Neural cell (in vitro differentiated cells): Measurements from ENCODE around the gene DUS2. TPM values are rescaled to one million over a fixed set of nuclear protein-coding genes. Genes with fewer than 3 reads are reported as not detected.

Source experiments
- H2AFZ ChIP-seq: fragments of 200-600, 300-800 bp; sonication (generic), shearing (Covaris generic); 2 replicates; pipeline ENCODE4 v1.6.0; 2014; ENCODE audit warnings: low read depth, mild to moderate bottlenecking, antibody characterized with exemption, low read length, moderate library complexity
- H3F3A ChIP-seq: fragments of 200-600 bp; shearing (Covaris generic); 2 replicates; pipeline ENCODE4 v1.6.1; 2016; ENCODE audit warnings: mild to moderate bottlenecking, moderate library complexity, mixed read lengths, antibody characterized with exemption, low read length; ENCODE audit not compliant: insufficient read depth, poor library complexity, severe bottlenecking
- H3K27ac ChIP-seq: fragments of 200-600, 300-800 bp; sonication (generic), shearing (Covaris generic); 2 replicates; pipeline ENCODE4 v1.5.1; 2014; ENCODE audit warnings: mild to moderate bottlenecking, low read length, moderate library complexity
- H3K27me3 ChIP-seq: fragments of 300-800, 200-600 bp; sonication (generic), shearing (Covaris generic); 2 replicates; pipeline ENCODE4 v1.6.0; 2014; ENCODE audit warnings: mild to moderate bottlenecking, low read depth, low read length, moderate library complexity; ENCODE audit not compliant: insufficient read depth
- H3K36me3 ChIP-seq: fragments of 300-800, 200-600 bp; sonication (generic), shearing (Covaris generic); 2 replicates; pipeline ENCODE4 v1.5.1; 2014; ENCODE audit warnings: mild to moderate bottlenecking, antibody characterized with exemption, low read length, moderate library complexity; ENCODE audit not compliant: insufficient read depth
- H3K4me2 ChIP-seq: fragments of 300-800, 200-600 bp; sonication (generic), shearing (Covaris generic); 2 replicates; pipeline ENCODE4 v1.6.0; 2014; ENCODE audit warnings: mild to moderate bottlenecking, low read length
- H3K4me3 ChIP-seq: fragments of 300-800, 200-600 bp; sonication (generic), shearing (Covaris generic); 2 replicates; pipeline ENCODE4 v1.5.1; 2014; ENCODE audit warnings: mild to moderate bottlenecking, low read length, moderate library complexity
- H3K79me2 ChIP-seq: fragments of 200-600 bp; shearing (Covaris generic); replicated peaks from 2 replicates; pipeline ENCODE4 v1.6.0; 2014; ENCODE audit warnings: mild to moderate bottlenecking, low read length, moderate library complexity; ENCODE audit not compliant: insufficient read depth
- H3K9ac ChIP-seq: fragments of 300-800, 200-600 bp; sonication (generic), shearing (Covaris generic); 2 replicates; pipeline ENCODE4 v1.6.1; 2016; ENCODE audit warnings: mild to moderate bottlenecking, low read length, mixed read lengths
- H3K9me2 ChIP-seq: fragments of 200-600 bp; shearing (Covaris generic); 2 replicates; pipeline ENCODE4 v1.6.1; 2016; ENCODE audit warnings: mild to moderate bottlenecking, low read length, mixed read lengths; ENCODE audit not compliant: insufficient read depth
- H3K9me3 ChIP-seq: fragments of 200-600, 300-800 bp; sonication (generic), shearing (Covaris generic); 2 replicates; pipeline ENCODE4 v1.6.1; 2016; ENCODE audit warnings: mild to moderate bottlenecking, mixed run types, low read length, moderate library complexity, mixed read lengths
- H4K20me1 ChIP-seq: fragments of 200-600 bp; shearing (Covaris generic); 2 replicates; pipeline ENCODE4 v1.6.1; 2016; ENCODE audit warnings: mild to moderate bottlenecking, mixed run types; ENCODE audit not compliant: insufficient read depth
- CTCF ChIP-seq: fragments of 450-650 bp; IDR thresholded peaks from 2 replicates; pipeline ENCODE4 v1.5.1; 2014; ENCODE audit warnings: antibody characterized with exemption, mild to moderate bottlenecking, moderate library complexity; ENCODE audit not compliant: poor library complexity, severe bottlenecking
- EP300 ChIP-seq: fragments of 450-650 bp; conservative IDR thresholded peaks from 2 replicates; pipeline ENCODE4 v1.6.1; 2014; ENCODE audit warnings: antibody characterized with exemption, mild to moderate bottlenecking, moderate library complexity; ENCODE audit not compliant: poor library complexity, severe bottlenecking
- EZH2 ChIP-seq: fragments of 200-600, 300-800 bp; shearing (Covaris generic), sonication (generic); IDR thresholded peaks from 2 replicates; pipeline ENCODE4 v1.6.1; 2014; ENCODE audit warnings: antibody characterized with exemption, low read length, borderline replicate concordance, mild to moderate bottlenecking; ENCODE audit not compliant: insufficient read depth, poor library complexity, severe bottlenecking
- MXI1 ChIP-seq: fragments of 450-650 bp; conservative IDR thresholded peaks from 2 replicates; pipeline ENCODE4 v1.6.1; 2014; ENCODE audit warnings: antibody characterized with exemption, mild to moderate bottlenecking; ENCODE audit not compliant: poor library complexity, severe bottlenecking
- POLR2AphosphoS5 ChIP-seq: IDR thresholded peaks from 2 replicates; pipeline ENCODE4 v1.6.1; 2012
- RAD21 ChIP-seq: fragments of 450-650 bp; conservative IDR thresholded peaks from 2 replicates; pipeline ENCODE4 v1.6.1; 2014; ENCODE audit warnings: antibody characterized with exemption, mild to moderate bottlenecking, moderate library complexity
- SMC3 ChIP-seq: fragments of 450-650 bp; conservative IDR thresholded peaks from 2 replicates; pipeline ENCODE4 v1.6.1; 2014; ENCODE audit warnings: antibody characterized with exemption, mild to moderate bottlenecking, moderate library complexity; ENCODE audit not compliant: poor library complexity
- TAF1 ChIP-seq: IDR thresholded peaks from 2 replicates; pipeline ENCODE4 v1.6.1; 2012; ENCODE audit warnings: low read depth
- polyA plus RNA-seq: library from polyadenylated mRNA; depleted of rRNA; stranded (reverse); fragments of >200 nt; gene quantifications from 2 replicates; pipeline ENCODE4 v1.2.3, GENCODE V29; 2014
- TF ChIP-seq, protein P1 (sequence below): IDR thresholded peaks from 2 replicates; pipeline ENCODE4 v1.6.1; 2012; ENCODE audit warnings: borderline replicate concordance

Gene DUS2
- polyA plus RNA-seq, 1 donor from 2014 or later = 22.4 TPM

DNA sequence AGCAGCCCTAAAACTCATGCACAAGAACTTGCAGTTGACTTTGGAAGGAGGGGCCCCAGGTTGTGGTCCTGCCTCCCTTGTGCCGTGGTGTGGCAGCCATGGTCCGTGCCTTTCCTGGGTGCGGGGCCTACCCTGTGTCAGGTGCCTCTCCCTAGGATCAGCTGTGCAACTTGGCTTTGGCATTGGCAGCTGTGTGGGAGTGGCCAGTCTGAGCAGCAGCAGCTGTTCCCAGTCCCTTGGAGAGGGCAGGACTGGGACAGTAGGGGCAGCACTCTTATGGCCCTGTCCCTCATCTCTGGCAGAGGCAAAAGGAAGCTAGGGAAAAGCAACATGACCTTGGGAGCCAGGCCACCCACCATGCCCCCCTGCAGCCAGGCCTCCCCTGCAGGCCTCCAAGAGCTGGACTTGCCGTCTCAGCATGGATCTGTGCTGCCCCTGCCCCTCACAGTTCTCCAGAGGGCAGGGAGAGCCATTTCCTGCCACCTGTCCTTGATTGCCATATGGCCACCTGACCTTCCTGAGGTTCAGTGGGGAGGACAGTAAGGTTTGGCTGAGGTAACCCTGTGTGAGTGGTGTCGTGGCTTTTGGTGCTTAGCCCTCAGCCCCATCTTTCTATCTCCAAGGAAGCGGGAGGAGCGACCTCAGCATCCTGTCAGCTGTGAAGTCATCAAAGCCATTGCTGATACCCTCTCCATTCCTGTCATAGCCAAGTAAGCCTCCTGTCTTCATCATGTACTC lies 46.6 kb downstream of the DUS2 start:
- no peak overlapping the region for H2AFZ ChIP-seq
- H3K79me2 ChIP-seq = no peaks in the 10 kb centered on the region
- no peak overlapping the region for H3K4me3 ChIP-seq
- no peak overlapping the region for H3K27ac ChIP-seq
- no peaks in the 10 kb centered on the region for H3K9me2 ChIP-seq
- H3K4me2 ChIP-seq = no peak overlapping the region
- H3F3A ChIP-seq = no peaks in the 10 kb centered on the region
- H3K9ac ChIP-seq = no peak overlapping the region
- no peaks in the 10 kb centered on the region for H3K9me3 ChIP-seq
- TF ChIP-seq CTCF = no peak
- TF ChIP-seq EZH2 = no peak
- no peak for TF ChIP-seq SMC3
- TF ChIP-seq EP300 = no peak
- TF ChIP-seq MXI1 = no peak
- TF ChIP-seq, protein P1, sequence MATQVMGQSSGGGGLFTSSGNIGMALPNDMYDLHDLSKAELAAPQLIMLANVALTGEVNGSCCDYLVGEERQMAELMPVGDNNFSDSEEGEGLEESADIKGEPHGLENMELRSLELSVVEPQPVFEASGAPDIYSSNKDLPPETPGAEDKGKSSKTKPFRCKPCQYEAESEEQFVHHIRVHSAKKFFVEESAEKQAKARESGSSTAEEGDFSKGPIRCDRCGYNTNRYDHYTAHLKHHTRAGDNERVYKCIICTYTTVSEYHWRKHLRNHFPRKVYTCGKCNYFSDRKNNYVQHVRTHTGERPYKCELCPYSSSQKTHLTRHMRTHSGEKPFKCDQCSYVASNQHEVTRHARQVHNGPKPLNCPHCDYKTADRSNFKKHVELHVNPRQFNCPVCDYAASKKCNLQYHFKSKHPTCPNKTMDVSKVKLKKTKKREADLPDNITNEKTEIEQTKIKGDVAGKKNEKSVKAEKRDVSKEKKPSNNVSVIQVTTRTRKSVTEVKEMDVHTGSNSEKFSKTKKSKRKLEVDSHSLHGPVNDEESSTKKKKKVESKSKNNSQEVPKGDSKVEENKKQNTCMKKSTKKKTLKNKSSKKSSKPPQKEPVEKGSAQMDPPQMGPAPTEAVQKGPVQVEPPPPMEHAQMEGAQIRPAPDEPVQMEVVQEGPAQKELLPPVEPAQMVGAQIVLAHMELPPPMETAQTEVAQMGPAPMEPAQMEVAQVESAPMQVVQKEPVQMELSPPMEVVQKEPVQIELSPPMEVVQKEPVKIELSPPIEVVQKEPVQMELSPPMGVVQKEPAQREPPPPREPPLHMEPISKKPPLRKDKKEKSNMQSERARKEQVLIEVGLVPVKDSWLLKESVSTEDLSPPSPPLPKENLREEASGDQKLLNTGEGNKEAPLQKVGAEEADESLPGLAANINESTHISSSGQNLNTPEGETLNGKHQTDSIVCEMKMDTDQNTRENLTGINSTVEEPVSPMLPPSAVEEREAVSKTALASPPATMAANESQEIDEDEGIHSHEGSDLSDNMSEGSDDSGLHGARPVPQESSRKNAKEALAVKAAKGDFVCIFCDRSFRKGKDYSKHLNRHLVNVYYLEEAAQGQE = no peak
- no peak for TF ChIP-seq POLR2AphosphoS5
- no peak for TF ChIP-seq TAF1
- TF ChIP-seq RAD21 = no peak
- H3K36me3 ChIP-seq = peaks cover 5% of the 10 kb centered on the region
- H4K20me1 ChIP-seq = no peaks in the 10 kb centered on the region
- H3K27me3 ChIP-seq = no peaks in the 10 kb centered on the region

- Histone ChIP-seq H3K9me2 (no peaks in the 10 kb centered on the region), H3K9me3 (no peaks in the 10 kb centered on the region), H4K20me1 (no peaks in the 10 kb centered on the region), H3K36me3 (peaks cover 5% of the 10 kb centered on the region), H3K27me3 (no peaks in the 10 kb centered on the region), H3K4me3 (no peak overlapping the region), H3K79me2 (no peaks in the 10 kb centered on the region), H3F3A (no peaks in the 10 kb centered on the region), H2AFZ (no peak overlapping the region), H3K9ac (no peak overlapping the region), H3K27ac (no peak overlapping the region), H3K4me2 (no peak overlapping the region)
- TF ChIP-seq RAD21 (no peak), CTCF (no peak), SMC3 (no peak), MXI1 (no peak), TAF1 (no peak), EZH2 (no peak)
Measured at GRCh38 chr16:68070249-68070730, 47.2 kb downstream of the DUS2 start.
